OCI-LY3 (cell line): Measurements from ENCODE around the gene ATF6.

Source experiments
- EZH2phosphoT487 ChIP-seq: fragments of 200-600 bp; shearing (Covaris generic); IDR thresholded peaks from 2 replicates; pipeline ENCODE4 v1.6.1; 2018; ENCODE audit warnings: antibody characterized with exemption, mixed run types, low read depth
- TF ChIP-seq, protein P1 (sequence below): fragments of 200-600, 300-600 bp; sonication (generic); IDR thresholded peaks from 2 replicates; pipeline ENCODE4 v1.5.1; 2014; ENCODE audit warnings: antibody characterized with exemption, low read length, low read depth

DNA sequence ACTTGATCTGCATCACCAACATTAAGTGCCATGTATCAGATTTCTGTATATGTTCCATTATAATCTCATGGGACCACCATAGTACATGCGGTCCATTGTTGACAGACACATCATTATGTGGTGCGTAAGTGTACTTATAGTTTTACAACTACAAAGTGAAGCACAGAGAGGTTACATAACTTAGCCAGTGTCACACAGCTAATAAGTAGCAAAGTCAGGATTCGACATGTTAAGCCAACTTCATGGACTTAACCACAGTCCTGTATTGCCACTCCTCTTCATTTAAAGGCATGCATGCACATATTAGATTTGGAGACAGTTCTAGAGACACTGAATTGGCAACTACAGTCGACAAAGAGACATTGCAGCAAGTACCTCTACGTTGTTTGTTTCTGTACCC is 120.5 kb downstream of the ATF6 start:
- TF ChIP-seq, protein P1, sequence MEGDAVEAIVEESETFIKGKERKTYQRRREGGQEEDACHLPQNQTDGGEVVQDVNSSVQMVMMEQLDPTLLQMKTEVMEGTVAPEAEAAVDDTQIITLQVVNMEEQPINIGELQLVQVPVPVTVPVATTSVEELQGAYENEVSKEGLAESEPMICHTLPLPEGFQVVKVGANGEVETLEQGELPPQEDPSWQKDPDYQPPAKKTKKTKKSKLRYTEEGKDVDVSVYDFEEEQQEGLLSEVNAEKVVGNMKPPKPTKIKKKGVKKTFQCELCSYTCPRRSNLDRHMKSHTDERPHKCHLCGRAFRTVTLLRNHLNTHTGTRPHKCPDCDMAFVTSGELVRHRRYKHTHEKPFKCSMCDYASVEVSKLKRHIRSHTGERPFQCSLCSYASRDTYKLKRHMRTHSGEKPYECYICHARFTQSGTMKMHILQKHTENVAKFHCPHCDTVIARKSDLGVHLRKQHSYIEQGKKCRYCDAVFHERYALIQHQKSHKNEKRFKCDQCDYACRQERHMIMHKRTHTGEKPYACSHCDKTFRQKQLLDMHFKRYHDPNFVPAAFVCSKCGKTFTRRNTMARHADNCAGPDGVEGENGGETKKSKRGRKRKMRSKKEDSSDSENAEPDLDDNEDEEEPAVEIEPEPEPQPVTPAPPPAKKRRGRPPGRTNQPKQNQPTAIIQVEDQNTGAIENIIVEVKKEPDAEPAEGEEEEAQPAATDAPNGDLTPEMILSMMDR = no peak
- no peak for TF ChIP-seq EZH2phosphoT487
